Activated T-helper 17 cell treated with anti-CD3 and anti-CD28 coated beads, Interleukin-2, amount 50 U/mL, for 72 hours (primary cell): ENCODE measurements around the gene ZNF438. TPM values are rescaled to one million over a fixed set of nuclear protein-coding genes. Genes with fewer than 3 reads are reported as not detected.
"Not testable (repeated sequence)": the region's sequence is repeated elsewhere in the genome, so short reads cannot be mapped to it uniquely, and the experiment has no call there.

Experiments
- ATAC-seq: fragments of 150-1000 bp; cut with Tn5 transposase; replicated peaks from 2 replicates; pipeline ENCODE4 v1.10.0; 2021; ENCODE audit warnings: mild to moderate bottlenecking, moderate library complexity
- H3K27ac Mint-ChIP-seq: one replicate; pipeline ENCODE4 v1.8.0; 2022; ENCODE audit warnings: mixed read lengths
- H3K27me3 Mint-ChIP-seq: one replicate; pipeline ENCODE4 v1.8.0; 2022; ENCODE audit warnings: mixed read lengths
- H3K36me3 Mint-ChIP-seq: one replicate; pipeline ENCODE4 v1.8.0; 2022; ENCODE audit warnings: low read depth, mild to moderate bottlenecking, mixed read lengths
- H3K4me1 Mint-ChIP-seq: one replicate; pipeline ENCODE4 v1.8.0; 2022; ENCODE audit warnings: mixed read lengths
- H3K4me3 Mint-ChIP-seq: one replicate; pipeline ENCODE4 v1.8.0; 2022; ENCODE audit warnings: mild to moderate bottlenecking, mixed read lengths
- H3K9me3 Mint-ChIP-seq: one replicate; pipeline ENCODE4 v1.8.0; 2022; ENCODE audit warnings: mixed read lengths
- total RNA-seq, 2 donors: library from RNA; stranded (reverse); gene quantifications; one replicate each; pipeline ENCODE4 v1.2.3, GENCODE V29; 2022

ZNF438 gene
- total RNA-seq, 2 donors from 2014 or later, result 5.1 to 6.2 TPM

DNA sequence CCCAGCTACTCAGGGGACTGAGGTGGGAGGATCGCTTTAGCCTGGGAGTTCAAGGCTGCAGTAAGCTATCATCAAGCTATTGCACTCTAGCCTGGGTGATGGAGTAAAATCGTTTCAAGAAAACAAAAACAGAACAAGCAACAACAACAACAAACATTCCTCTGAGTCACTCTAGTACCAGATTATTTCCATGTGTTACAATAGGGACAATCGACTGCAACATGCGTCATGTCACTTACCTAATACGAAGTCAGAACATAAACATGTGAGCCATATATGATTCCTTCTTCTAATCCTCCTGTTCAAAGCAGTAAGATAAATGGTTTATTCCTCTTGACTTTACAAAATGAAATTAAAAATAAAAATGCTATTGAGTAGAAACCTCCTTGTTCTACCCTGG lies 57.3 kb downstream of the ZNF438 start:
- Mint-ChIP-seq H3K4me1 (peaks cover 5% of the 10 kb centered on the region), H3K27ac (no peak overlapping the region), H3K4me3 (no peak overlapping the region), H3K9me3 (no peaks in the 10 kb centered on the region), H3K27me3 (no peaks in the 10 kb centered on the region), H3K36me3 (no peaks in the 10 kb centered on the region)
- ATAC-seq, result no peak

DNA sequence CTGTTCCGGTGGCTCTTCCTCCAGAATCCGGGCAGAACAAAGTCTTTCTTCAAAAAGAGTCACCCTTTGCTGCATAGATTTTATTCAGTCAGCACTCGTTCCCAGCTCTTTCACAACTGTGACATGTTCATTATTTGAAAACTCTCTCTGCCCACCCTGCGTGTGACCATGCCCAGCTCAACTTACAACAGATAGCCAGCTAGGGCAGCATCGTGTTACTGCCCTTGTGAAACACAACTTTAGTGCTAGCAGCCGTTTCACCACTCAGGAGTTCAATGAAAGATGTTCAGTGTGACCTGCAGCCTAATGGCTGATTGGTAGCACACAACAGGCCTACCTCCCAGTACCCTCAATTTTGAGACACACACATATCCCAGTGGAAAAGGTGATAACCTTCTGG lies 57.9 kb downstream of the ZNF438 start:
- no peaks in the 10 kb centered on the region for H3K36me3 Mint-ChIP-seq
- H3K4me3 Mint-ChIP-seq, result no peak overlapping the region
- H3K27me3 Mint-ChIP-seq, result no peaks in the 10 kb centered on the region
- no peaks in the 10 kb centered on the region for H3K9me3 Mint-ChIP-seq
- peaks cover 5% of the 10 kb centered on the region for H3K4me1 Mint-ChIP-seq
- no peak overlapping the region for H3K27ac Mint-ChIP-seq
- ATAC-seq, result no peak

DNA sequence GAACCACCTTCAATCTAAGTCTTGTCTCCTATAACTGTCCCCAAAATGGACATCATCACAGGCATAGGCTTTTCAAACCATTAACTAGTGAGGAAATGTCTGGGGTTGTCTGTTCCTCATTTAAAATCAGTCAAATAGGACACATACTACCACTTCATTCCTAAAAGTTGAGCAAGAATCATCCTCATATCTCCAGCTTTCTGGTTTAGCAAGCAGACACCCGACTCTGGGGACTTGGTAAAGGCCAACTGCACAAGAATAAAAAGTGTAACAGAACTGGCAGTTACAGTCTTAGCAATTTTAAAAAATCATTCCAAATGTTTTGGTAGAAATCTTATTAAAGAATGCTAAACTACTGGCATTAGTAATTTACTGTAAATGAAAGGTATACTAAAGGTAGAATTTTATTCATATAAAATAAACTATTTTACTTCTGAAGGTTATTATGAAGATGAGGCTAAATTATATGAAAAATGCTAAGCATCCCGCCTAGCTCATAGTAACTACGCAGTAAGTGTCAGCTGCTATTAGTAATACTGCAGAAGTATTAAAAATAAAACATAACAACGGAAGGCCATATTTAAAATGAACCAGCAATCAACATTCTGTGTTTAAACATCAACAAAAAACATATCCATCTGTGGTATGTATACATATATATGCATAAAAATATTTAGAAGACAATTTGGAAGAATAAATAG lies 60.8 kb downstream of the ZNF438 start:
- no peak for ATAC-seq
- H3K27me3 Mint-ChIP-seq, result no peaks in the 10 kb centered on the region
- H3K36me3 Mint-ChIP-seq, result no peaks in the 10 kb centered on the region
- H3K9me3 Mint-ChIP-seq, result no peaks in the 10 kb centered on the region
- peaks cover 5% of the 10 kb centered on the region for H3K4me1 Mint-ChIP-seq
- H3K27ac Mint-ChIP-seq, result no peak overlapping the region
- no peak overlapping the region for H3K4me3 Mint-ChIP-seq

DNA sequence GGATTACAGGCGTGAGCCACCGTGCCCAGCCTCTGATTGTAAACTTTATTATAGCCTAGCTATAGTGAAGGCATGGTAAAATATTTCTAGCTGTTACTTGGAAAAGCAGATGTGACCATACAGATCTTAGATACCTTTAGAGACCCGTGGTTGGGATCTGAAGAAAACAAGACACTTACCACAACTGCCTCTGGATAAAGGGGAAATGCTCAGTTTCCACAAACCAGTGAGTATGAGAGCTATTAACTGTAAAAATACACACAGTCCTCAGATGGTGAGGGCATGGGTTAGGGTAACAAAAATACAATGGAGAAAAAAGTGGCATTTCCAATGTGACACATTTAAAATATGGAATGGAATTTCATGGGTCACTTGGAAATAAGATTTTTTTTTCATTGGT lies 63.0 kb downstream of the ZNF438 start:
- H3K36me3 Mint-ChIP-seq, result no peaks in the 10 kb centered on the region
- peak overlapping the region; percentile 48 for H3K27ac Mint-ChIP-seq
- H3K9me3 Mint-ChIP-seq, result no peaks in the 10 kb centered on the region
- peaks cover 13% of the 10 kb centered on the region for H3K4me1 Mint-ChIP-seq
- no peak for ATAC-seq
- H3K4me3 Mint-ChIP-seq, result no peak overlapping the region
- no peaks in the 10 kb centered on the region for H3K27me3 Mint-ChIP-seq

DNA sequence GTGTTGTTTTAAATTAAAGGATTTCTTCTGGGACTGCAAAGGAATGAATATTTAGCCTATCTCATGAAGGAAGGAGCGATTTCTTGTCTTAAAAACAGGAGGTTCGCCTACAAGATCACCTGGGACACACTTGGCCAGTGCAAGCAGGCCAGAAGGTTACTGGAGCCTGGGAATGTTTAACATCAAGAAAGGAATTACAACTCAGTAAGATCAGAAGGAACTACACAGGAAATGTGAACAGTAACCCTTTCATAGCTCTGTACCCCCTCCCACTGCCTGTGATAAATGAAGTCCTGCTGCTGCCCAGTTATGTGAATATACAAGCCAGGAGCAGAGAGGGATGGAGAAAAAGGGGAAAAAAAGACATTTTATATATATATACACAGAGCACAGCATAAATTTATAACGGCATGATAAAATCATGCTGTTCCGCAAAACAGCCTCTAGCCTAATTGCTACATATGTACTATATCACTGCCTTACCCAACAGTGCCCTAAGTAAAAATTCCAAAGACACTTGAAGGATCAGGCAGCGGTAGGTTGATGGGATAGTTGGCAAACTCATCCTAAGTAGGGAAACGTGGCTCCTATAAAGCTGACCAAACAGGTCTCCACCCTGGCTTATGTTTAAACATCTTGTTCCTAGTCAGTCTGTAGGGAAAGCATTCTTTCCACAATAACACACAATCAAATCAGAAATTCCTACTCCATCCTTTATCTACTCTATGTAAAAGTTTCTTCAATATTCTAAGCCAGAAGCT lies 63.8 kb downstream of the ZNF438 start:
- Mint-ChIP-seq H3K4me3 (no peak overlapping the region), H3K4me1 (peaks cover 13% of the 10 kb centered on the region), H3K36me3 (no peaks in the 10 kb centered on the region), H3K9me3 (no peaks in the 10 kb centered on the region), H3K27me3 (no peaks in the 10 kb centered on the region), H3K27ac (no peak overlapping the region)
- no peak for ATAC-seq

DNA sequence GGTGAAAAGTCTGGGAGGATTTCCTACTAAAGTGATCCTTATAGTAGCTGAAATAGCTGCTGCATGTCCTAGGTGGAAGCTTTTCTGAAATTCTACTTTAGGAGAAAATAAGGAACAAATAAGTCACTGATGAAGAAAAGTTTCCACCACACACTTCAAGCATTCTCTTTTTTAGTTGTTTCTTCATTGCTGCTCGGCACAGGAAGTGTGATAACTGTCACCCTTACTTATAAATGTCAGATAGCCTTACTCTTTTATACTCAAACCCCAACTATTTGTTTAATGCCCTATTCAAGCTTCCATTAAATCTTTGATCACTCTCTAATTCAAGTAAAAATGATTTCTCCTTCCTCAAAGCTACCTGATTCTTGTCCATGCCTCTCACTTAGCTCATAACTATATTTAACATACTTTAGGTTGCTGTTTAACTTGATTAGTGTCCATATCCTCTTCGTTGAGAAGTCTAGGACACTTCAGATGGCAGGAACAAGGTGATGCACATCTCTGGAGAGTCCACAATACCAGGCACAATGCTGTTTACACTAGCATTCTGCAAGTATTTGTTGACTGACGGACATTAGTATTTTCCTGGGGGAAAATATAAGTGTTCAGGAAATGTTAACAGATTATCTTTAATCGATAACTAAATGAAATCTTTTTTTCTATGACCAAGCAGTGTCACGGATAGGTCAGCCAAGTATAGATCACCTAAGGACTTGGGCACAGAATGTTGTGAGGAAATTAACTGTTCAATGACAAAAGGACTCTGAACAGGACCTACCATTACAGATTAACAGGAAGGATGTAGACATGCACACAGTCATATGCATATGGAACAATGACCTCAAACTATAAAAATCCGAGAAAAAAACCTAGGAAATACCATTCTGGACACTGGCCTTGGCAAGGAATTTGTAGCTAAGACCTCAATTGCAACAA lies 67.4 kb downstream of the ZNF438 start:
- Mint-ChIP-seq H3K4me1 (peaks cover 7% of the 10 kb centered on the region), H3K27ac (peak overlapping the region; percentile 71), H3K27me3 (no peaks in the 10 kb centered on the region), H3K36me3 (no peaks in the 10 kb centered on the region), H3K4me3 (no peak overlapping the region), H3K9me3 (no peaks in the 10 kb centered on the region)
- peak; percentile 52 for ATAC-seq

DNA sequence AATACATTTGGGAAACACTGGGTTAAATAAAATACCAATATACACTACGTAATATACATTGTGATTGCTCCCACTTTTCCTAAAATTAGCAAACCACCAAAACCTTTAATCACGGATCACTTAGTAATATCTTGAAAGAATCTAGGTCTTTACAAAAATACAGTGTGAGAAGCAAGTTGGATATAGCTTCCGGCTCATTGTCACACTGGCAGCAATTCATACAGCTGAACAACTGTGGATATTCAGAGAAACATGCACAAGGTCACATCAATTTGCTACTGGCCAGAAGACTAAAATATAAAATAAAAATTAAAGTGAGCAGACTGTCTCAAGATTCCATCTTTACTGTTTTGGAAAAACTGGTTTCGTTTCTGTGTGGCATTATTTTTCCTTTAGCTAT lies 69.1 kb downstream of the ZNF438 start:
- H3K9me3 Mint-ChIP-seq, result no peaks in the 10 kb centered on the region

DNA sequence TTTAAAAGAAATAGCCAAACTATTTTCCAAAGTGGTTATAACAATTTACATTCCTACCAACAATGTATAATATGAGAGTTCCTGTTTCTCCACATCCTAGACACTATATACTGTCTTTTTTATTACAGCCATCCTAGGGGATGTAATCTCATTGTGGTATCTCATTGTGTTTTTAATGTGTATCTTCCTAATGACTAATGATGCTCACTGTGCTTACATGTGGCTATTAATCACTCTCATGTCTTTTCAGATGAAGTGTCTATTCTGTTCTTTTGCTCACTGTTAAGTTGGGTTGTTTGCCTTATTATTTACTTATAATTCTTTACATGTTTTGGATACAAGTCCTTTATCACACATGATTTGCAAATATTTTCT lies 71.8 kb downstream of the ZNF438 start:
- H3K27me3 Mint-ChIP-seq, result no peaks in the 10 kb centered on the region

More for the DNA sequence above, 69.1 kb downstream of the ZNF438 start:
- H3K36me3 Mint-ChIP-seq, result no peaks in the 10 kb centered on the region
- no peaks in the 10 kb centered on the region for H3K27me3 Mint-ChIP-seq
- no peak overlapping the region for H3K27ac Mint-ChIP-seq
- no peak overlapping the region for H3K4me3 Mint-ChIP-seq
- peaks cover 7% of the 10 kb centered on the region for H3K4me1 Mint-ChIP-seq
- ATAC-seq, result no peak

DNA sequence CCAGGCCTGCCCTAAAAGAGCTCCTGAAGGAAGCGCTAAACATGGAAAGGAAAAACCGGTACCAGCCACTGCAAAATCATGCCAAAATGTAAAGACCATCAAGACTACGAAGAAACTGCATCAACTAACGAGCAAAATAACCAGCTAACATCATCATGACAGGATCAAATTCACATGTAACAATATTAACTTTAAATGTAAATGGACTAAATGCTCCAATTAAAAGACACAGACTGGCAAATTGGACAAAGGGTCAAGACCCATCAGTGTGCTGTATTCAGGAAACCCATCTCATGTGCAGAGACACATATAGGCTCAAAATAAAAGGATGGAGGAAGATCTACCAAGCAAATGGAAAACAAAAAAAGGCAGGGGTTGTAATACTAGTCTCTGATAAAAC lies 82.4 kb downstream of the ZNF438 start:
- H3K4me1 Mint-ChIP-seq, H3K27ac Mint-ChIP-seq, H3K27me3 Mint-ChIP-seq, H3K36me3 Mint-ChIP-seq, ATAC-seq, H3K9me3 Mint-ChIP-seq, H3K4me3 Mint-ChIP-seq: not testable (repeated sequence)

More for the DNA sequence above, 71.8 kb downstream of the ZNF438 start:
- Mint-ChIP-seq H3K4me3 (no peak overlapping the region), H3K9me3 (peaks cover 3% of the 10 kb centered on the region), H3K27ac (no peak overlapping the region), H3K4me1 (peaks cover 7% of the 10 kb centered on the region), H3K36me3 (no peaks in the 10 kb centered on the region)
- no peak for ATAC-seq

DNA sequence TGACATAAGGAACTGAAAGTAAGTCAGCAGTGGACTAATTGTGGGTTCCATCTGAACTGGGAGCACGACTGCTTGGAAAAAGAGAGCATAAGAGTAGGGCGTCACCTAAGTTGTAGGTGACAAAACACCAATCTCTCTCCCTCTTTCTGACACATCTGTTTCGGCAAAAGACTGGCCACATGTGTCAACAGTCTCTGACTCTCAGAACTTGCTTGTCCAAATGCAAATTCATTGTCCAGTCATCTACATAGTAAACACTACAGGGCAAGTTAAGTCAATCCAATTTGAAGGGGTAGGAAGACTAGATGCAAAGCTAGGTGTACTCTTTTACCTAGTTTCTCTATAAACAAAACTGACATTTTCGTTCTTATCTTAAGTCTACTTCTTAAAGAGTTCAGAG lies 87.7 kb downstream of the ZNF438 start:
- ATAC-seq, result no peak
- Mint-ChIP-seq H3K36me3 (no peaks in the 10 kb centered on the region), H3K9me3 (peaks cover 4% of the 10 kb centered on the region), H3K27me3 (no peaks in the 10 kb centered on the region), H3K4me1 (peaks cover 5% of the 10 kb centered on the region), H3K4me3 (no peak overlapping the region), H3K27ac (no peak overlapping the region)

DNA sequence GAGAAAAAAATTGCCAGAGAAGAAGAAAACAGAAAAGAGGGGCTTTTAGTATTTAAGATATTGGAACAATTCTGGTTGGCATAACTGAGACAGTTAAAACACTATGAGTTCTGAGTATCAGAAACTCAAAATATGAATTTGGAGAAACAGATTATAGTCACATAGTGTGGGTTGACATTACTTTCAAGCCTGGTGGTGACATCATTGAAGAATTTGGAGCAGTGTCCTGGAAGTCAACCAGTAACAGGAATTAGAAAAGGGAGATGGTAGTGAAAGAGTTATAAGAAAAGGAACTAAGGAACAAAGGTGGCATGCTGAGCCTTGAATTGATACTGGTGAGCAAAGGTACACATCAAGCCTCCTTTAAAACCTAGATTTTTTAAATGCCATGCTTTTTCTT lies 88.2 kb downstream of the ZNF438 start:
- Mint-ChIP-seq H3K4me1 (peaks cover 5% of the 10 kb centered on the region), H3K4me3 (no peak overlapping the region), H3K27ac (no peak overlapping the region), H3K27me3 (no peaks in the 10 kb centered on the region), H3K9me3 (peaks cover 4% of the 10 kb centered on the region), H3K36me3 (no peaks in the 10 kb centered on the region)
- no peak for ATAC-seq

DNA sequence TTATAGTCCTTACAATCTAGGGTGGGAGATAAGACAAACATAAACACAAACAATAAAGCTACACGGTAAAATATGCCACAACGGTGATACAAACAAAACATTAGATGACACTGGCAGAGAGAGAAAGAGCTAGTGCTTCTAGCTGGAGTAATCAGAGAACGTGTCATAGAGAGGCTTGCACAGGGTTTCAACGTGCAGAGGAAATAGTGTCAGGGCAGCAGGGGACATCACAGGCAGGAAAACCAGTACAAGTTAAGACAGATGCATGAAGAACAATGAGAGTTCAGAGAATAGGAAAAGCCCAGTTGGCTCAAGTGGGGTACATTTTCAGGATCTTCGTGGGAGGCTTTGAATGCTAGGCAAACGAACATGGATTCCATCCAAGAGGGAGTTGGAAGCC lies 91.4 kb downstream of the ZNF438 start:
- Mint-ChIP-seq H3K27me3 (no peaks in the 10 kb centered on the region), H3K36me3 (peaks cover 5% of the 10 kb centered on the region), H3K27ac (no peak overlapping the region), H3K9me3 (peaks cover 5% of the 10 kb centered on the region), H3K4me3 (no peak overlapping the region), H3K4me1 (peaks cover 5% of the 10 kb centered on the region)
- no peak for ATAC-seq

DNA sequence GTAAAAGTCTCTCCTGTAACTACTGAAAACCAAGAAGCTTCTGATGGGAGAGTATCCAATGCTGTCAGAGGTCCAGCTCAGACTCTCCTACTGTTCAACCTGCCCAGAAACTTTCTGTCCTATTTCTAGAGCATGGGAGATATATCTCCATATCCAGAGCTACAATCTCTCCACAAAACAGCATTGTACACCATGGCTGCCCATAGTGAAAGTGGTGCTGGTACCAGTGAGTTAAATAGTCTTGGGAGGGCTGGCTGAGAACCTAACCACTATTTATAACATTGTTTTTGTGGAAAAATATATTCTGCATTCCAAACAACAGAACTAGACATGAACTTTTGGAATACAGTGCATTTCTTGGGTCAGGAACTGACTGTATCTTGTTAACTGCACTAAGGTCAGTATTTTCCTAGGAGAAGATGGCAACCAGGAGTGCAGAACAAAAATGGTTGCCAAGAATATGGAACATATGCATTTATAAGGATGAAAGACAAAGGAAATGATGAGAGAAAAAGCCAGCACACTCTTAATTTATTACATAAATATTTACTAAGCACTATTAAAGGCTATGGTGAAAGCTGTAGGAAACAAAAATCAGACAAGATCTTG lies 91.9 kb downstream of the ZNF438 start:
- Mint-ChIP-seq H3K36me3 (peaks cover 9% of the 10 kb centered on the region), H3K9me3 (peaks cover 8% of the 10 kb centered on the region), H3K4me1 (peaks cover 5% of the 10 kb centered on the region), H3K4me3 (no peak overlapping the region), H3K27ac (no peak overlapping the region), H3K27me3 (no peaks in the 10 kb centered on the region)
- ATAC-seq, result no peak

DNA sequence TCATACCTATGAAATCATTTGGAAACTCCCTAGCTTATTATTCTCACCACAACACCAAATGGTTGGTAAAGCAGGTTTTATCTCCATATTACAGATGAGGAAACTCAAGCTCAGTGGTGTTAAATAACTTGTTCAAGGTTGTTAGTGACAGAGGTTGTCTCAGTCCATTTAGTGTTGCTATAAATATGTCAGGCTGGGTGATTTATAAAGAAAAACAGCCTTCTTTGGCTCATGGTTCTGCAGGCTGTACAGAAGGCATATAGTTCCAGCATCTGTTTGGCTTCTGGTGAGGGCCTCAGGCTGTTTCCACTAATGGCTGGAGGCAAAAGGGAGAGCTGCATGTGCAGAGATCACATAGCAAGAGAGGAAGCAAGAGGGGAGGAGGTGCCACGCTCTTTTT lies 96.6 kb downstream of the ZNF438 start:
- peak; percentile 63 for ATAC-seq
- H3K4me3 Mint-ChIP-seq, result no peak overlapping the region
- peaks cover 15% of the 10 kb centered on the region for H3K36me3 Mint-ChIP-seq
- H3K27me3 Mint-ChIP-seq, result no peaks in the 10 kb centered on the region
- H3K27ac Mint-ChIP-seq, result peak overlapping the region; percentile 70
- H3K4me1 Mint-ChIP-seq, result no peaks in the 10 kb centered on the region
- H3K9me3 Mint-ChIP-seq, result peaks cover 3% of the 10 kb centered on the region
